Measurements from ENCODE around the gene ATR.

The ATR gene

GRCh38 chr3:142507241-142507640 lies 71.3 kb downstream of the ATR start:
- no peak for DNase-seq

- no peak for DNase-seq
These were observed 76.1 kb downstream of the ATR start for GRCh38 chr3:142502187-142502985.

DNA sequence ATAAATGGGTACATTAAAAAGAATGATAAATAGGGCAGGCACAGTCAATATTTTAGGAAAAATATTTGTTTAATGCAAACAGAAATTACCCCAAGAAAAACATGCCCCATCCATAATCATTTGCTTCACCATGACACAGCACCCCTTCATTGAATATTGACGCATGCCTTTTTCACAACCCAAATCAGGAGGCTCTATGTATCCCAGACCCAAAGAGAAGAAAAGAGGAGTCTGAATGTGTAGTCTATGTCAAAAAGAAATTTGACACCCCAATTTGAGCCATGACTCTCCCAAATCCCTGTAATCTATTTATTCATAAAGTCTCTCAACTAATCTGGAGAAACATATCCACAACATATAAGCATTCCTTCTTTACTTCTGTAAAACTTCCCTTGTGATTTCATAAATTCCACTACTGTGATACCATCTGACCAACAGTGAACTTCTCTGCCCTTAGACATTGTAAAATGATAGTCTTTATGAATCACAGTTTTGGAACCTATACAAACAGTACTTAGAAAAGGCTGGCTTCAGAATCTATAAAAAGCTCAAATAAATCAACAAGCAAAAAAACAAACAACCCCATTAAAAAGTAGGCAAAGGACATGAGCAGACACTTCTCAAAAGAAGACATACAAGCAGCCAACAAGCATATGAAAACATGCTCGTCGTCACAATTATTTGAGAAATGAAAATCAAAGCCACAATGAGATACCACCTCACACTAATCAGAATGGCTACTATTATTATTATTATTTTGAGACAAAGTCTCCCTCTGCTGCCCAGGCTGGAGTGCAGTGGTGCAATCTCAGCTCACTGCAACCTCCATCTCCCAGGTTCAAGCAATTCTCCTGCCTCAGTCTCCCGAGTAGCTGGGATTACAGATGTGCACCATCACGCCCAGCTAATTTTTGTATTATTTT lies 77.3 kb downstream of the ATR start:
- DNase-seq, result no peak

- no peak for DNase-seq
These were observed 78.3 kb downstream of the ATR start for GRCh38 chr3:142500211-142500610.

- no peak for DNase-seq
These were observed 79.9 kb downstream of the ATR start for GRCh38 chr3:142498397-142499180.

DNA sequence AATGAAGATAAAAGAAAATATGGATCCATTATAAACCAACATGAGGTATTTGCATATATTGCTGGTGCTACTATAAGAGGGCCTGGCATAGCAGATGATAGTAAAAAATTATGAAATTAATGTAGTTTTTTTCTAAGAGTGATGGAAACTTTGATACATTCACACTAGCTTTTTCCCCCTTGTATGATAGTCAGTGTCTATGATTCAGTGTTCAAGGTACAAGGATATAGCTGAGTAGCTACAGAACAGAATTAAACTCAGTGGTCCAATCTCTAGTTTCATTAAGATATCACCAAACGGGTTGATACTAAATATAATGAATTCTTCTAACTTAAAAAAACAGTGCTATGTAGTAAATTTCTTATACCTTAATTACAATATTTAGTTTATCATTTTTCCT lies 80.8 kb downstream of the ATR start:
- DNase-seq, result no peak

GRCh38 chr3:142495103-142495502 lies 83.4 kb downstream of the ATR start:
- DNase-seq, result no peak

- DNase-seq, result no peak
These were observed 86.3 kb downstream of the ATR start for GRCh38 chr3:142492184-142492583.

DNA sequence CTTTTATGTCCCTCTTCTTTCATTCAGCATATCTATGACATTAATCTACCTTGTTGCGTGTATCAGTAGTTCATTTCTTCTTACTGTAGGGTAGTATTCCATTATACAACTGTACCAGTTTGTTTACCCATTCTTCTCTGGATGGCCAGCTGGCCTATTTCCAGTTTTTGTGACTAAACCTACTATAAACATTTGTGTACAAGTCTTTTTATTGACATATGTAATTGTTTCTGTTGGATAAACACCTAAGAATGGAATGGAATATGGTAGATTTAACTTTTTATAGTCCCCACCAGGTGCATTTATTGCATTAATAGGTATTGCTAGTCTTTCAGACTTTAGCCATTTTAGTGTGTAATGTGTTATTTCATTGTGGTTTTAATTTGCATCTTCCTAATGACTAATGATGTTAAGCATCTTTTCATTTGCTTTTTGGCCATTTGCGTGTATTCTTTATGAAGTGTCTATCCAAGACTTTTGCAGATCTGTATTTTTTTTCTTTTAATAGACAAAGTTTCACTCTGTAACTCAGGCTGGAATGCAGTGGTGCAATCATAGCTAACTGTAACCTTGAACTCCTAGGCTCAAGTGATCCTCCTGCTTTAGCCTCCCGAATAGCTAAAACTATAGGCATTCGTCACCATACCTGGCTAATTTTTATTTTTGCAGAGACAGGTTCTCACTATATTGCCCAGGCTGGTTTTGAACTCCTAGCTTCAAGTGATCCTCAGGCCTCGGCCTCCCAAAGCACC lies 88.8 kb downstream of the ATR start:
- DNase-seq, result no peak

DNA sequence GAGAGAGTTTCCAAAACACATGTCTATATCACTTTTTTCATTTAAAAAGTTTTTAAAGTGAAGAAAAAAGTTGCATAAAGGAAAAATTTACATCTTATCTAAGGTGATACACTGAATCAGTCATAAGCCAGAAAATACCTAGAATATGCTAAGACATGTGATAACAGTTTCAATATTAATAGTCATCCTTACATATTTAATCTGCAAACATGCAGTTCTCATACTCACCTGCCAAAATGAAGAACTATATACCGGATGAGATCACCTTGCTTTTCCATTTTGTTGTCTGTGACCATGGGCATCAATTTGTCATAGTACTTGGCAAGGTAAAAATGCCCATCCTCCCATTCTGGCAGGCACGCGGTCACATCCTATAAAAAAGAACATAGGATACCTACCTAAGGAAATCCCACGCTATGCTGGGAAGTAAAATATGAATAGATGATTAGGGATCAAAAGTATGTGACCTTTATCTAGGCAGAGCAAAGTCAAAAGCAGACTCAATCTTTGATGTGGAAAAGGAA lies 93.6 kb downstream of the ATR start:
- DNase-seq, result no peak

GRCh38 chr3:142481196-142481595 lies 97.3 kb downstream of the ATR start:
- DNase-seq, result no peak

GRCh38 chr3:142470826-142471225 lies 107.7 kb downstream of the ATR start:
- DNase-seq, result no peak

- no peak for DNase-seq
These were observed 110.1 kb downstream of the ATR start for GRCh38 chr3:142468456-142468855.

DNA sequence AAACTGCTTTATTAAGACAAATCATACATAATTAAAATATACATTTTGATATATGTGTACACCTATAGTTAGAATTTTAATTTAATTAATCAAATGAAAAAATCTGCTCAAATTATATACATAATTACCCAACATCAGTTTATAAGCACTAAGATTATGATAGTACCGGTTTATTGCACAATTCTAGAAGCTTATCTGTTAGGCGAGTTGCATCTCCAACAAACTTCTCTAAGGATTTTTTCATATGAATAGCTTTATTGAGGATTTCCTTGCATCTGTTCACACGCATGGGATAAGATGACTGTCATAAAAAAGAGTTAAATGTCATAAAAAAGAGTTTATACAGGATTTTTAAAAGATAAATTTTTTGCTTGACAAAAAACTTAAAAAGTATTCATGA lies 110.8 kb downstream of the ATR start:
- no peak for DNase-seq

- no peak for DNase-seq
These were observed 117.8 kb downstream of the ATR start for GRCh38 chr3:142460689-142461088.

DNA sequence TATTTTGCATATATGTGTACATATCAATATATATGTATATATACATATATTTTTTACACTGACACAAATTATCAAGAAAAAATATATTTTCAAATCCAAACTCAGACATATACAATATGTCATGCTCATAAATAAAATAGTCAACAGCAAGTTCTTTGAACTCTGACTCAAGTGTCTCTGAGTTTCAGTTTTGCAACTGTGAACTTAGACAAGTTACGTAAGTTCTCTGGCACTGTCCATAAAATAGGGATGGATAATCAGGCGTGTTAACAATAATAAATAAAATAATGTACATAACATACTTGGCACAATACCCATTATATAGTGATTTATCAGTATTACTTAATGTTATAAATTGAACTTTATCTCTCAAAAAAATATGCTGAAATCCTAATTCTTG lies 118.6 kb downstream of the ATR start:
- no peak for DNase-seq

DNA sequence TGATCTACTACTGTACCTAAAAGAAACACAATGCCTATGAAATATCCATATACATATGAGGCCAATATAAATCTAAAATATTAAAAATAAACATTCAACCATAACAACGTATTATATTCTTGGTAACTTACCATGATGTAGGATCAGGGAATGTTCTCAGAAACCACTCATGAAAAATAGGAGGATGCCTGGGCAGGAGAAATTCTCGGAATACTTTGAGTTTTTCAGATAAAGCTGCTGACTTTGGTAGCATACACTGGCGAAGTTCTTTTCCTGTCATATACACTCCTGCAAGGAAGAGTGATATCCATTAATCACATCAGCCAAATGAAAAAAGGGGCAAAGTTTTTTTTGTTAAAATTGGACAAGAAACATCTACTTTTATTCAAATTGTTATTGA lies 119.4 kb downstream of the ATR start:
- no peak for DNase-seq

DNA sequence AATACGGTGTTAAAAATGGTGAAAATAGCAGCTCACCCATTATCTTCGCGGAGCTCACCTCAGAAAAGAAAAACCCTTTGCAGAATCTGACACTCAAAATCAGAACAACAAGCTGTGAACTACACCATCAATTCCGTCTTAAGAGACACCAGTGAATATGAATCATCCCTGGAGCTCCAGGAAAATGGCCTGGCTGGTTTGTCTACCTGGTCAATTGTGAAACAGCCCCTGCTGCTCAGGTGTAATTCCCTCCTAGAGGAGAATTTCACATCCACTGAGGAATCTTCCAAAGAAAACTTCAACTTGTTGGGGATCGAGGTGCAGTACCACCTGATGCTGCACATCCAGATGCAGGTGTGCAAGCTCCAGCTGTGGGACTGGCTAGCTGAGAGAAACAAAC lies 127.7 kb downstream of the ATR start:
- no peak for DNase-seq

DNA sequence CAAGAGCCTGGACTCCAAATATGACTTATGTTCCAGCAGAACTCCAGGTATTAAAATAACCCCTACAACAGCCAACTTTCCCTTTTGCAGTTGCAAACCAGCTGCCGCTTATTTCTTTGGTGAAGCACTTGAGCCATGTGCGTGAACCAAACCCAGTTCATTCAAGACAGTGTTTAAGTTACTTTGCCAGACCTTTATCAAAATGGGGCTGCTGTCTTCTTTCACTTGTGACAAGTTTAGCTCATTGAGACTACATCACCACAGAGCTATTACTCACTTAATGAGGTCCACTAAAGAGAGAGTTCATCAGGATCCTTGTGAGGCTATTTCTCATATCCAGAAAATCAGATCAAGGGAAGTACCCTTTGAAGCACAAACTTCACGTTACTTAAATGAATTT lies 128.3 kb downstream of the ATR start:
- no peak for DNase-seq

DNA sequence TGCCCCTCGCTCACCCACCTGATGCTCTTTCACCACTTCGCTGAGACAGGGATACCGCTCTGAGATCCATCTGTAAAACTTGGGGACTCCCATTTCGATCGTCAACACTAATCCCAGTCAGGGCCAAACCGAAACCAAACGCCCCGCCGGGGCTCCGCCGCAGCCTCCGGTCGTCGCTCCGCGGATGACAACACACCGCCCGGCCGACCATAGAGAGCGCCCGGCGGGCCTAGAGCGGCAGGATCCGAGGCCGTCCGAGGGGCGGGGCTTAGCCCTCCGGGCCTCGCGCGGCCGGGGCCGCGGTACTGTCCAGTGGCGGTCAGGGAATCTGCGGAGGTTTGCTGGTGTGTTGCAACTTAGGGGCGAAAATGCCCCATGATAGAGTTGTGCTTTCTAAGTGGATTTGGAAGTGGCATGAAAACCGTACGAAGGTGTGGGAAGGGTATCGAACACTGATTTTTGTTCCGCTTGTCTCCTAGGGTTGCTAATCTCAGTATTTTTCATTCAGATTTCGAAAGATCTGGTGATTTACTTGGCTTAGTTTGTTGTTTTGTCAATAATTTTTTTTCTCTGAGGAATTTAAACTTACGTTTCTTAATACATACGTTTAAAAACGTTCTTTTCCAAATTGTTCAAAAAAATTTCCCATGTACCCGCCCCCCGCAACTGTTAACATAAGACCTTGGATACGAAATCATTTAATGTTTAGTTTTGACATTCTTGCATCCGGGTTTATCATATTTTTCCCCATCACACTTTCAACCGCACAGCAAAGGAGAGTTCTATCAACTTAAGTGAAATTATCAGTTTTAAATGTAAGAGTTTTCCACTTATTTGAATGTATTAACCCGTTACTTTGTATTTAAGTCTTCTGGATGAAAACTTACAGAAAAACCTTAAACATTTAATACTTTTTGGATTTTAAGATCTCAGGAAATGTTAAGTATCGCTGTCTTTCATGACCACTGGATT lies 130.4 kb downstream of the ATR start, which contains the start of gene XRN1:
Gene XRN1 (minus strand): TSS at position 186 of the 972 bp plus-strand sequence. CDS start 93 bp downstream, at position 93.
- DNase-seq, result peak; percentile 93

Measured in central memory CD4-positive, alpha-beta T cell (primary cell).